A549 (cell line): Measurements from ENCODE around the gene EXT2.

Experiments used
- HDAC2 ChIP-seq: fragments of 200-600 bp; sonication (generic); IDR thresholded peaks from 2 replicates; pipeline ENCODE4 v1.6.1; 2016
- POLR2A ChIP-seq: IDR thresholded peaks from 2 replicates; pipeline ENCODE4 v1.6.1; 2012; ENCODE audit warnings: mild to moderate bottlenecking, low read length
- TF ChIP-seq, protein P1 (sequence below): fragments of >200 bp; sonication (Bioruptor Twin); formaldehyde crosslinking; IDR thresholded peaks from 3 replicates; pipeline ENCODE4 v1.5.1; 2016

DNA sequence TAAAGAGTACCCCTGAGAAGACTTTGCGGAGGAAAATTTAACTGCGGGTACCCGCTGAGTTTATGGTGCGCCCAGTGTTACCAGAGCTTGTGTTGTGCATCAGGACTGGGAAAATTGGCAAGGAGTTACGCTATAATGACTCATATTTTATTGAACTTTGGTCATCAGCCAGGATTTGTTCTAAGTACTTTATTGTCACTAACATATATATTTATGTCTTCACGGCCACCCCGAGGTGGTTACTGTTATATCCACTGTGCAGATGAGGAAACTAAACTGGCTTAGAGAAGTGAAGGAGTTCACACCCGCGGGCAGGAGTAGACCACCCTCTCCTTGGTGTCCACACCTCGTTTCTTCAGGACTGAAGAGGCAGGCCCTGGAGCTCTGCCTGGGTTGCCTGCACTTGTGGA lies 28.7 kb upstream of the EXT2 start:
- TF ChIP-seq, protein P1, sequence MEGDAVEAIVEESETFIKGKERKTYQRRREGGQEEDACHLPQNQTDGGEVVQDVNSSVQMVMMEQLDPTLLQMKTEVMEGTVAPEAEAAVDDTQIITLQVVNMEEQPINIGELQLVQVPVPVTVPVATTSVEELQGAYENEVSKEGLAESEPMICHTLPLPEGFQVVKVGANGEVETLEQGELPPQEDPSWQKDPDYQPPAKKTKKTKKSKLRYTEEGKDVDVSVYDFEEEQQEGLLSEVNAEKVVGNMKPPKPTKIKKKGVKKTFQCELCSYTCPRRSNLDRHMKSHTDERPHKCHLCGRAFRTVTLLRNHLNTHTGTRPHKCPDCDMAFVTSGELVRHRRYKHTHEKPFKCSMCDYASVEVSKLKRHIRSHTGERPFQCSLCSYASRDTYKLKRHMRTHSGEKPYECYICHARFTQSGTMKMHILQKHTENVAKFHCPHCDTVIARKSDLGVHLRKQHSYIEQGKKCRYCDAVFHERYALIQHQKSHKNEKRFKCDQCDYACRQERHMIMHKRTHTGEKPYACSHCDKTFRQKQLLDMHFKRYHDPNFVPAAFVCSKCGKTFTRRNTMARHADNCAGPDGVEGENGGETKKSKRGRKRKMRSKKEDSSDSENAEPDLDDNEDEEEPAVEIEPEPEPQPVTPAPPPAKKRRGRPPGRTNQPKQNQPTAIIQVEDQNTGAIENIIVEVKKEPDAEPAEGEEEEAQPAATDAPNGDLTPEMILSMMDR = no peak
- TF ChIP-seq HDAC2 (no peak), POLR2A (no peak)
